Cardiac septum (tissue), 1 donor: ENCODE data around the gene RASA3. TPM values are rescaled to one million over a fixed set of nuclear protein-coding genes. Genes with fewer than 3 reads are reported as not detected.
"Not testable (repeated sequence)": the region's sequence is repeated elsewhere in the genome, so short reads cannot be mapped to it uniquely, and the experiment has no call there.

Experiments
- DNase-seq: peaks from one replicate; pipeline ENCODE4 v3.0.0-alpha.2; 2020; ENCODE audit warnings: low spot score
- intact Hi-C: fragments of 100-400 bp; cut with DNase I; formaldehyde crosslinking; loops from one replicate; pipeline ENCODE4 v1.14.0; 2022
- total RNA-seq: library from RNA; stranded (reverse); fragmentation: NEBNext Ultra II Directional; extraction: Animal tissue kit (Norgen Biotek cat#: 25700); gene quantifications from one replicate; pipeline ENCODE4 v1.2.1, GENCODE V29; 2021
- donor health status: DM: no; HTN: no; CAD: no.

RASA3 gene
- total RNA-seq, 1 donor from 2014 or later: 9.7 TPM

GRCh38 chr13:114105521-114106225, 26.8 kb downstream of the RASA3 start:
- intact Hi-C loops: no loop called here
- DNase-seq: peak; percentile 54

- peak; percentile 54 for DNase-seq
- intact Hi-C loops: no loop called here
These were observed 27.5 kb downstream of the RASA3 start for GRCh38 chr13:114104655-114105520.

- peak; percentile 49 for DNase-seq
- intact Hi-C loops: no loop called here
These were observed 28.4 kb downstream of the RASA3 start for GRCh38 chr13:114103801-114104654.

GRCh38 chr13:114103289-114103621, 29.2 kb downstream of the RASA3 start:
- intact Hi-C loops, DNase-seq: not testable (repeated sequence)

- intact Hi-C loops: no loop called here
- DNase-seq: peak; percentile 70
These were observed 29.7 kb downstream of the RASA3 start for GRCh38 chr13:114102521-114103288.

- DNase-seq: peak; percentile 69
- intact Hi-C loops: no loop called here
These were observed 30.3 kb downstream of the RASA3 start for GRCh38 chr13:114102131-114102520.

GRCh38 chr13:114101358-114102130, 30.9 kb downstream of the RASA3 start:
- peak; percentile 60 for DNase-seq
- intact Hi-C loops: no loop called here

GRCh38 chr13:114100446-114101357, 31.7 kb downstream of the RASA3 start:
- intact Hi-C loops: no loop called here
- peak; percentile 77 for DNase-seq

- DNase-seq: peak; percentile 74
- intact Hi-C loops: no loop called here
These were observed 32.4 kb downstream of the RASA3 start for GRCh38 chr13:114099918-114100445.

- intact Hi-C loops: no loop called here
- DNase-seq: peak; percentile 86
These were observed 33.2 kb downstream of the RASA3 start for GRCh38 chr13:114099191-114099590.

GRCh38 chr13:114098689-114099056, 33.8 kb downstream of the RASA3 start:
- intact Hi-C loops: not testable (repeated sequence)
- peak; percentile 6 for DNase-seq

- peak; percentile 70 for DNase-seq
- intact Hi-C loops: no loop called here
These were observed 34.3 kb downstream of the RASA3 start for GRCh38 chr13:114097893-114098688.

- DNase-seq: peak; percentile 67
- intact Hi-C loops: no loop called here
These were observed 35.1 kb downstream of the RASA3 start for GRCh38 chr13:114097212-114097892.

- no peak for DNase-seq
- intact Hi-C loops: no loop called here
These were observed 35.6 kb downstream of the RASA3 start for GRCh38 chr13:114096811-114097211.

GRCh38 chr13:114096031-114096485, 36.4 kb downstream of the RASA3 start:
- intact Hi-C loops: no loop called here
- DNase-seq: peak; percentile 36

GRCh38 chr13:114095486-114095885, 36.9 kb downstream of the RASA3 start:
- DNase-seq: peak; percentile 12
- intact Hi-C loops: no loop called here
